Posterior cingulate gyrus (tissue), 11 donors: ENCODE results near the gene TFB1M.
A peak's percentile ranks its signal among the peaks of the same experiment; 100 is the strongest.
"Not testable (repeated sequence)": the region's sequence is repeated elsewhere in the genome, so short reads cannot be mapped to it uniquely, and the experiment has no call there.

Experiments used
- DNase-seq, 10 donors: peaks; one replicate each; pipeline versions ENCODE4 v3.0.0 to v3.0.0-alpha.2; 2020 to 2021; ENCODE audit warnings: mixed read lengths in 3 of 10
- intact Hi-C: fragments of 100-400 bp; cut with DNase I; formaldehyde crosslinking; loops from one replicate; pipeline ENCODE4 v1.15.1; 2023

Gene TFB1M

GRCh38 chr6:155218711-155219110, 95.6 kb downstream of the TFB1M start:
- DNase-seq, intact Hi-C loops: not testable (repeated sequence)

DNA sequence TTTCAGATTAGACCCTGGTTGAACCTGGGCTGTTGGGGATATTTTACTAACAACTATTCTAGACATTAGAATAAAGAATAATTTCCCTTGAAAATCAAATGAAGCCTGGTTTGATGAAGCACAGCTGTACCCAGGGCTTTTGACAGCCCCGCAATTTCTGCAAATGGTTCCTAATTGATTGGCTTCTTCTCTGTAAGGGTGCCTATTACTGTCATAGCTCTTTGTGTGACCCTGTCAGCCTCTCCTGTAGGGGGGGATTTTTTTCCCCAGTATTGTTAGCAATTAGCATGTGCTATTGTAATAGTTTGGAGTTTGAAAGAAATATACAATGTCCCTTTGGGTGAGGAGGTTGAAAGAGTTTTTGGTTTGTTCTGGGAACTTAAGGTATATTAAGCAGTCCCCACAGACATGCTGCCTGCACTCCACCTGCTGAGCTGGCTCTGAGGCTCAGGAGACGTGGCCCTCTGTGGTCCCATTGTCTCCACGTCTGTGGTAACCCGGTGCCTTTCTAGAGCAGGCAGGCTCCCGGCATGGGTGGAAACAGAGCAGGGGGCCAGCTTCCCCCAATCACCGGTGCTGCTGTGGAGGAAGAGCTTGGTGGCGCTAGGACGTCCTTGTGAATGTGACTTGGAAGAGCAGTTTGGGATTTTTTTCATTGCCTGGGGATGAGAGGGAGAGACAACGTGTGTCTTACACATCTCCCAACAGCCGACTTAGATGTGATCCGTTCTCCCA, 97.8 kb downstream of the TFB1M start:
- intact Hi-C loops = no loop called here

DNA sequence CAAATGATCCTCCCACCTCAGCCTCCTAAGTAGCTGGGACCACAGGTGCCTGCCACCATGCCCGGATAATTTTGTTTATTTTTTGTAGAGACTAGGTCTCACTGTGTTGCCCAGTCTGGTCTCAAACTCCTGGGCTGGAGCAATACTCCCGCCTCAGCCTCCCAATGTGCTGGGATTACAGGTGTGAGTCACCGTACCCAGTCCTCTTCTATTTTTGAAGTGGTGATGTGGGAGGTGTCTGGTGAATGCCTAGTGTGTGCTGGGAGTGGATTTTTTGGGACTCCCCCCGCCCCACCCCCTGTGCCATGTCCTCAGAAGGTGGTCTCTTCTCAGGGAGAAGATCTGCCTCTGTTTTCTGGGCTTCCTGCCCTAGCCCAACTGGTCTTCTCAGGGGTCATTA, 98.4 kb downstream of the TFB1M start:
- intact Hi-C loops = no loop called here
- no peak for DNase-seq

More for the DNA sequence above, 97.8 kb downstream of the TFB1M start:
- peak in 6 of 10 donors; percentile 41 to 91 (median 72) for DNase-seq

GRCh38 chr6:155213611-155214372, 100.5 kb downstream of the TFB1M start:
- DNase-seq = no peak
- intact Hi-C loops = no loop called here

DNA sequence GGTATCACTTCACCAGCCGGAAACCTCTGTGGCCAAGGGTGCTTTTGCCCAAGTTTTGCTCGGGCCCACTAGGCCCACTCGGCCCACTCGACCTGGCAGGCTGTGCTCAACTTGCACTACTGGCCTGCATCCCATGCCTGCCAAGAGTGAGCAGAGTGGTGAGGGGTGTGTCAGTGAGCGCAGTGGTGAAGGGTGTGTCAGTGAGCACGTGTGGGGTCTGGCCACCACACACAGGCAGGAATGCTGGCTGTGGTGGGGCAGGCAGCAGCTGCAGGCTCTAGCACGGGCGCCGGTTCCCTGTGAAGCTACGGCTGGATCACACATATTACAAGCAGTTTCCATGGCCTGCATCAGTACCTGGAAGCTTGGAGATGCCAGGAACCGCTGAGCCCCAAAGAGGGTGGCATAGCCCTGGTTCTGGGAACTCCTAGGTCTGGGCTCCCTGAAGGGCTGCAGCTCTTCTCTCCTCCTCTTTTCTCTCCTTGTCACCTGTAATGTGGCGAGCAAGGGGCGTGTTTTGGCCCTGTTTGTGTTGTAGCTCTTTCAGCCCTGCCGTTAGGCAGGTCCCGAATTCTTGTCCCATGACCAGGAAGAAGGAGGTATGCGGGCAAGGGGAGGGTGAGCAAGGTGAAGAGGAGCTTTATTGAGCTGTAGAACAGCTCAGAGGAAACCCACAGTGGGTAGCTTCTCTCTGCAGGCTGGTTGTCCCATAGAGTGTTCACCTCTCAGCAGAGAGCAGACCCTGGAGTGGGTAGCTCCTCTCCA, 101.5 kb downstream of the TFB1M start:
- intact Hi-C loops = no loop called here
- DNase-seq = no peak

- DNase-seq = no peak
- intact Hi-C loops = no loop called here
Observed at GRCh38 chr6:155212106-155212505, 102.2 kb downstream of the TFB1M start.

DNA sequence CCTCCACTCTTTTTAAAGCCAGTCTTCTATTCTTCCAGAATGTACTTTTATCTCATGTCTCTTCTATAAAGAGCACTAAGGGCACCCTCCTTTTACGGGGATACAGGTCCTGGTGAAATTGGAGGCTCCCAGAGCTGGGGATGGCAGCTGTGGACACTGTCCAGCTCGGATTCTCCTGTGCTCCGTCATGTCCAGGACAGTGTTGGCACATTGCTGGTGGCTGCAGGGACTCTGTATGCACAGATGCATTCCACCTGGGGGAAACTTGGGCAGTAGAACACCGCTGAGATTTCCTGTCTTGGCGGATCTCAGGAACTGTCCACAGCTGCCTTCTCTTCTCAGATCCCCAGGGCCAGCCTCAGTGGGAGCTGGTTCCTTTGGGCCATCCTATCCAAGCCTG, 107.1 kb downstream of the TFB1M start:
- intact Hi-C loops = no loop called here
- DNase-seq = no peak
